Panc1 (cell line): ENCODE results near the gene CNTN1. TPM values are rescaled to one million over a fixed set of nuclear protein-coding genes. Genes with fewer than 3 reads are reported as not detected.

Experiments used
- ATAC-seq: fragments of 200-7000 bp; cut with Tn5 transposase; 2 replicates; pipeline ENCODE4 v1.9.1; 2020; ENCODE audit warnings: mild to moderate bottlenecking, moderate library complexity
- BruUV-seq: library from RNA; stranded (reverse); fragments of 400-500 nt; replicated peaks from 2 replicates; lab custom pipeline; 2021; lab: Mats Ljungman, UMichigan
- CTCF ChIA-PET: fragments of 300-600 bp; sonication (Branson Sonifier 250); formaldehyde crosslinking; loops from one replicate; lab custom pipeline; 2022; ENCODE audit warnings: antibody characterized with exemption; lab: Charles Lee
- POLR2A ChIA-PET: fragments of 300-600 bp; sonication (Branson Sonifier 250); formaldehyde crosslinking; loops from one replicate; lab custom pipeline; 2022; ENCODE audit warnings: antibody characterized with exemption; lab: Charles Lee
- DNase-seq: peaks from one replicate; pipeline ENCODE4 v3.0.0-alpha.2; 2010; ENCODE audit warnings: low read depth, low spot score
- H3K27ac ChIP-seq: 2 replicates; pipeline ENCODE4 v1.5.1; 2011; ENCODE audit warnings: mild to moderate bottlenecking, low read length, inconsistent platforms
- H3K27me3 ChIP-seq: fragments of 200-500 bp; sonication (Bioruptor generic); 2 replicates; pipeline ENCODE4 v1.6.0; 2014; ENCODE audit warnings: low read length, inconsistent platforms; ENCODE audit not compliant: control insufficient read depth, insufficient read depth
- H3K36me3 ChIP-seq: fragments of 200-500 bp; sonication (Bioruptor generic); 2 replicates; pipeline ENCODE4 v1.5.1; 2014; ENCODE audit warnings: inconsistent platforms, mild to moderate bottlenecking, low read length, moderate library complexity; ENCODE audit not compliant: control insufficient read depth, insufficient read depth
- H3K4me1 ChIP-seq: 2 replicates; pipeline ENCODE4 v1.5.1; 2011; ENCODE audit warnings: inconsistent platforms, mild to moderate bottlenecking, low read length, moderate library complexity; ENCODE audit not compliant: control insufficient read depth, insufficient read depth
- H3K4me3 ChIP-seq, 2 experiments: 2 replicates each; pipeline ENCODE4 v1.5.1; 2011 to 2012; ENCODE audit warnings: low read depth in 2 of 2, low read length in 2 of 2, mild to moderate bottlenecking in 2 of 2, inconsistent platforms in 1 of 2, moderate library complexity in 1 of 2
- H3K9me3 ChIP-seq: fragments of 200-500 bp; sonication (Bioruptor generic); 2 replicates; pipeline ENCODE4 v1.5.1; 2014; ENCODE audit warnings: low read depth, mild to moderate bottlenecking, inconsistent platforms, low read length, moderate library complexity; ENCODE audit not compliant: control insufficient read depth, insufficient read depth
- CTCF ChIP-seq: fragments of 450-650 bp; IDR thresholded peaks from 2 replicates; pipeline ENCODE4 v1.5.1; 2017; ENCODE audit warnings: mild to moderate bottlenecking
- POLR2AphosphoS5 ChIP-seq: IDR thresholded peaks from 2 replicates; pipeline ENCODE4 v1.6.1; 2012; ENCODE audit warnings: mild to moderate bottlenecking, low read depth, low read length, moderate library complexity
- REST ChIP-seq, 2 experiments: IDR thresholded peaks; 2 replicates each; pipeline ENCODE4 v1.6.1; 2011 to 2012; ENCODE audit warnings: low read depth in 2 of 2, control low read depth in 1 of 2, low read length in 1 of 2, mild to moderate bottlenecking in 1 of 2, moderate library complexity in 1 of 2; ENCODE audit not compliant: insufficient read depth in 1 of 2
- SIN3A ChIP-seq: IDR thresholded peaks from 2 replicates; pipeline ENCODE4 v1.6.1; 2012; ENCODE audit warnings: low read depth, mild to moderate bottlenecking, low read length, moderate library complexity, borderline replicate concordance; ENCODE audit not compliant: insufficient read depth
- TCF7L2 ChIP-seq: IDR thresholded peaks from 2 replicates; pipeline ENCODE4 v1.6.1; 2011; ENCODE audit warnings: mild to moderate bottlenecking, low read depth, low read length, inconsistent platforms
- in situ Hi-C: cut with HindIII; loops from 2 replicates; pipeline ENCODE4 v1.10.0; 2016; ENCODE audit warnings: low sequenced_read_pairs, low pct_unique_long_range_greater_than_20kb
- intact Hi-C: fragments of 100-400 bp; cut with micrococcal nuclease; formaldehyde crosslinking; loops from one replicate; pipeline ENCODE4 v1.10.0; 2022; ENCODE audit not compliant: unreplicated experiment
- total RNA-seq: library from RNA; stranded (reverse); gene quantifications from one replicate; pipeline ENCODE4 v1.2.1, GENCODE V29; 2021; ENCODE audit not compliant: unreplicated experiment

Gene CNTN1
- total RNA-seq, 1 experiment from 2014 or later: not detected

- H3K27ac ChIP-seq: no peak overlapping the region
- no peak overlapping the region for H3K4me3 ChIP-seq
- TF ChIP-seq SIN3A: no peak
- no peak for TF ChIP-seq POLR2AphosphoS5
- TF ChIP-seq TCF7L2: no peak
- no peak for TF ChIP-seq CTCF
- TF ChIP-seq REST (IDR thresholded peaks at IDR 0.05; ENCODE audit: insufficient read depth in 1 of 2, low read depth in 2 of 2, low read length in 1 of 2): no peak
Measured at GRCh38 chr12:40907115-40907527, 214.9 kb downstream of the CNTN1 start.

GRCh38 chr12:40911676-40912075 lies 219.4 kb downstream of the CNTN1 start:
- ChIA-PET POLR2A (no interaction called here), CTCF (no interaction called here)
- Histone ChIP-seq H3K4me3 (no peak overlapping the region), H3K9me3 (no peaks in the 10 kb centered on the region), H3K4me1 (no peaks in the 10 kb centered on the region), H3K36me3 (no peaks in the 10 kb centered on the region), H3K27ac (no peak overlapping the region), H3K27me3 (no peaks in the 10 kb centered on the region)
- TF ChIP-seq SIN3A (no peak), POLR2AphosphoS5 (no peak), REST (IDR thresholded peaks at IDR 0.05; ENCODE audit: insufficient read depth in 1 of 2, low read depth in 2 of 2, low read length in 1 of 2) (no peak), TCF7L2 (no peak), CTCF (no peak)
- BruUV-seq: no TSS peak
- ATAC-seq (no peak), DNase-seq (no peak)
- intact Hi-C loops (no loop called here), in situ Hi-C loops (no loop called here)

More at GRCh38 chr12:40907115-40907527, 214.9 kb downstream of the CNTN1 start:
- in situ Hi-C loops: no loop called here
- Histone ChIP-seq H3K4me1 (no peaks in the 10 kb centered on the region), H3K9me3 (no peaks in the 10 kb centered on the region), H3K36me3 (no peaks in the 10 kb centered on the region), H3K27me3 (no peaks in the 10 kb centered on the region)
- ChIA-PET POLR2A (no interaction called here), CTCF (no interaction called here)
- intact Hi-C loops: no loop called here
- no TSS peak for BruUV-seq
- ATAC-seq: no peak
- DNase-seq: no peak
